Activated CD4-positive, alpha-beta T cell treated with anti-CD3 and anti-CD28 coated beads, Interleukin-2, amount 50 U/mL, for 4 hours (primary cell): Measurements from ENCODE around the gene ALKBH5.
A peak's percentile ranks its signal among the peaks of the same experiment; 100 is the strongest.

ENCODE experiments used
- DNase-seq, 2 experiments: peaks; one replicate each; pipeline ENCODE4 v3.0.0-alpha.2; 2020

The ALKBH5 gene

GRCh38 chr17:18247613-18248001 is 64.0 kb downstream of the ALKBH5 start:
- DNase-seq: no peak

- DNase-seq: peak; percentile 56 to 63
These were observed 64.7 kb downstream of the ALKBH5 start for GRCh38 chr17:18248300-18248731.

- DNase-seq: no peak
These were observed 65.2 kb downstream of the ALKBH5 start for GRCh38 chr17:18248811-18249210.

GRCh38 chr17:18250259-18250658 is 66.6 kb downstream of the ALKBH5 start:
- DNase-seq: no peak

GRCh38 chr17:18250708-18251107 is 67.1 kb downstream of the ALKBH5 start:
- DNase-seq: no peak

GRCh38 chr17:18251204-18251603 is 67.6 kb downstream of the ALKBH5 start:
- no peak for DNase-seq

- DNase-seq: no peak
These were observed 68.5 kb downstream of the ALKBH5 start for GRCh38 chr17:18252160-18252559.

GRCh38 chr17:18253187-18253884 is 69.7 kb downstream of the ALKBH5 start:
- no peak for DNase-seq

GRCh38 chr17:18253947-18254821 is 70.6 kb downstream of the ALKBH5 start:
- DNase-seq: no peak

GRCh38 chr17:18254888-18255649 is 71.4 kb downstream of the ALKBH5 start:
- DNase-seq: no peak

GRCh38 chr17:18256351-18256750 is 72.7 kb downstream of the ALKBH5 start:
- DNase-seq: no peak

- no peak for DNase-seq
These were observed 73.1 kb downstream of the ALKBH5 start for GRCh38 chr17:18256776-18257175.

- DNase-seq: no peak
These were observed 73.8 kb downstream of the ALKBH5 start for GRCh38 chr17:18257268-18257981.

- DNase-seq: peak; percentile 24 to 27
These were observed 74.3 kb downstream of the ALKBH5 start for GRCh38 chr17:18257982-18258355.

- DNase-seq: peak; percentile 30 to 35
These were observed 74.9 kb downstream of the ALKBH5 start, which contains the start of gene FLII for GRCh38 chr17:18258356-18259038. Gene FLII (minus strand): TSS chr17:18258738. CDS start chr17:18258690, 48 bp downstream.
